Nucleus accumbens (tissue), 56 donors: ENCODE data around the gene PAQR7.

Source experiments
- DNase-seq, 56 donors: peaks; one replicate each; lab custom pipeline; 2025; lab: John Stamatoyannopoulos, UW

PAQR7 gene

DNA sequence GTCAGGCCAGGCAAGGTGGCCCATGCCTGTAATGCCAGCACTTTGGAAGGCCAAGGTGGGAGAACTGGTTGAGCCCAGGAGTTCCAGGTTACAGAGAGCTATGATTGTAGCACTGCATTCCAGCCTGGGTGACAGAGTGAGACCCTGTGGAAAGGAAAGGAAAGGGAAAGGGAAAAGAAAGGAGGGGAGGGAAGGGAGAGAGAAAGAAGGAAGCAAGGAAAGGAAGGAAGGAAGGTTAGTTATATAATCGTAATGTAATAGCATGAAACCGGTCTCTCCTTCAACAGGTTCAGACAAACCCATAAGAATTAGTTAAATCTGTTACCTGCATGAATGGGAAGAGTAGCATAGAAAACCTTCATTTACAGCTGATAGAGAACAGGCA is 1.2 kb upstream of the PAQR7 start:
- DNase-seq, result no peak

DNA sequence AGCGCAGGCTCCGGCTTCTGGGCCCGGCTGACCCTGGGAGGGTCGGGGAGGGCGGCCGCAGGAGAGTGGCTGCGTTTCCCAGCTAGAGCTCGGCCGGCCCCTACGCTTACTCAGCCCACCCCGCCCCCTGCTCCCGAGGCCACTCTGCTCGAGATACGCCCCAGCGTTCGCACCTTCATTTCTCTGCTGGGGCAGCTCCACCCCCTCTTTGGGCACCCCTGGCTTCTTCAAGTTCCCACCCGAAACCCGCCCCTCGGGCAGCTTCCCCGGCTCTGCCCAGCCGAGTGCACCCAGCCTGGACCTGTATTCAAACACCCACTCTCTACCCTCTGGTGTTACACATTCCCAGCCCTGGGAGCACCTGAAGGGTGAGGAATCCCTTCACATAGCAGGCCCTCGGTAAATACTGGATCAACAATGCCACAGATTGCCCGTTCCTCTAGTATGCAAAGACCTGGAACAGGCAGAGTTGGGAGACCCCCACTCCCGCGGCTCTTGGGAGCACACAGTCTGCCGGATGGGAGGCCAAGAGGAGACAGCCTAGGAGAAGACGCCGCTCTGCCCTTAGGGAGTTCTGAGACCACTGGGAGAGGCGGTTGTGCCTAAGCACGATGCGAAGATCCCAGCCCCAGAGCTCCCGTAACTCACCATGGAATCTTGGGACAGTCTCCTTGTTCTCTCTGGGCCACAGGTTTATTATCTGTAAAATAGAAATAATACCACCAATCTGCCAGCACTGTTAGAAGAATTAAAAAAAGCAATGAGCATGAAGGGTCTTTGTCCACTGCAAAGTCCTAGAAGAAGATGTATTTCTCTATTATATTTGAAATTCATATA is 566 bp upstream of the PAQR7 start:
- DNase-seq, result peak in 8 of 56 donors; percentile 52 to 73 (median 64)

DNA sequence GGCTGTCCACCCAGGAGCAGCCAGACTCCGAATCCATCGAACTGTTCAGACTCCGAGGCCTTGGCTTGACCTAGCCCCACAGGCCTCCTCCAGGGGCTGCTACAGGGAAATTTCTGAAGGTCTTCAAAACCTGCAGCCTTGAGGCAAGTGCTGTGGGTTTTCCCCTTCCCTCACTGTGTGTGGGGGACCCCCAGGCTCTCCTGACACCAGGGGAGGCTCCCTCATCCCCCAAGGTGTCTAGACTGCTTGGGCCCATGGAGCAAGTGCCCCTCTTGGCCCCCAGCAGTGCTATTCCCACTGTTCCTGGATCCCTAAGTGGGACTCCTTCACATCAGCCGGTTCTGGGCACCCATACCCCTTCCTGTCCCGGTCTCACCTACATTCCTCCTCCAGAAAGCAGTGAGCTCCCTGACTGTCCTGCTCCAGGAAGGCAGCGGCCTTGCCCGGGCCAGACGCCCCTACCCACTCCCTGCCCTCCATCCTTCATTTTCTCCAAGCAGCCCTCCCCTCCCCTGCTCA is 814 bp downstream of the PAQR7 start:
- no peak for DNase-seq

DNA sequence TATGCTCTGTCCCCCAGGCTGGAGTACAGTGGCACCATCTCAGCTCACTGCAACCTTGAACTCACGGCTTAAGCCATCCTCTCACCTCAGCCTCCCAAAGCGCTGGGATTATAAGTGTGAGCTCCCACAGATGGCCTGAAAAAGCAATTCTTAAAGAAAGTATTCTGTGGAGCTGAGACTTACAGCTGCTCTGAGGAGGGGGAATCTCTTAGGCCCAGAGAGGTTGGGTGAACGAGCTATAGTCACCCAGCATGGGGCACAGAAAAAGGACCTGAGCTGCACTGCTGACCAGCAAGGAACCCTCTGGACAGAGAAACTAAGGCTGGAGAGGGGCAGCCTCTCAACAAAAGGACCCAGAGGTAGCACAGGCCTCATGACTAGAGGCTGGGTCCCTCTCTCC is 1.3 kb downstream of the PAQR7 start:
- DNase-seq, result no peak

DNA sequence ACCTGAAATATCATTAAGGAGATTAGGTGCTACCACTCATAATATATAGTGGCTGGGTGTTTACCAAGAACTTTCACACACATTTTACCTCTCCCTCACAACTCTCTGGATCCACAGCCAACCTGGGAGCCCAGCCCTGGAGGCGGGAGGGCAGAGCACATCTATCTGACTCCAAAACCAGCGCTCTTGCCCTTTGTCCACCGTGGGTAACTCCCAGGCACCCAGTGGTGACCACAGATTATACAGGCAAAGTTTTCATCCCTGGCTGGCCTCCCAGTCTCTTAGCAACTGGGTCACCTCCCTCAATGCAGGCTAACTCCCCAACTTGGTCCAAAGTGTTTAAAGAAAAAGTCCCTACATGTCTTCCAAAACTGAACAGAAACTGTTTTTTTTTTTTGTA is 2.4 kb downstream of the PAQR7 start:
- peak in 3 of 56 donors; percentile 13 to 33 (median 16) for DNase-seq

DNA sequence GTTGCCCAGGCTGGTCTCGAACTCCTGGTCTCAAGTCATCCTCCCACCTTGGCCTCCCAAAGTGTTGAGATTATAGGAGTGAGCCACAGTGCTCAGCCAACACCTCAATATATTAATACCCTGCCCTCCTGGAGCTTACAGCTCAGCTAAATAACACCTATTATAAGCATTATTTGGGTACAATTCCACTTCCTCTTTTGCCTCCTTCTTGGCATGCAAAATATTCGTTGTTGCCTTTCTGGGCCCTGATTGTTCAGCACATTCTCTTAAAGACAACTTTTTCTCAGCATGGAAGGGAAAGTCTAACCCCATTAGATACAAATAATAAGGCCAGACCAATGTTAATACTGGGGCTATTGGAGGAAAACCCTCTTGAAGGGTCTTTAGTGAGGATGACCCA is 2.8 kb downstream of the PAQR7 start:
- no peak for DNase-seq

DNA sequence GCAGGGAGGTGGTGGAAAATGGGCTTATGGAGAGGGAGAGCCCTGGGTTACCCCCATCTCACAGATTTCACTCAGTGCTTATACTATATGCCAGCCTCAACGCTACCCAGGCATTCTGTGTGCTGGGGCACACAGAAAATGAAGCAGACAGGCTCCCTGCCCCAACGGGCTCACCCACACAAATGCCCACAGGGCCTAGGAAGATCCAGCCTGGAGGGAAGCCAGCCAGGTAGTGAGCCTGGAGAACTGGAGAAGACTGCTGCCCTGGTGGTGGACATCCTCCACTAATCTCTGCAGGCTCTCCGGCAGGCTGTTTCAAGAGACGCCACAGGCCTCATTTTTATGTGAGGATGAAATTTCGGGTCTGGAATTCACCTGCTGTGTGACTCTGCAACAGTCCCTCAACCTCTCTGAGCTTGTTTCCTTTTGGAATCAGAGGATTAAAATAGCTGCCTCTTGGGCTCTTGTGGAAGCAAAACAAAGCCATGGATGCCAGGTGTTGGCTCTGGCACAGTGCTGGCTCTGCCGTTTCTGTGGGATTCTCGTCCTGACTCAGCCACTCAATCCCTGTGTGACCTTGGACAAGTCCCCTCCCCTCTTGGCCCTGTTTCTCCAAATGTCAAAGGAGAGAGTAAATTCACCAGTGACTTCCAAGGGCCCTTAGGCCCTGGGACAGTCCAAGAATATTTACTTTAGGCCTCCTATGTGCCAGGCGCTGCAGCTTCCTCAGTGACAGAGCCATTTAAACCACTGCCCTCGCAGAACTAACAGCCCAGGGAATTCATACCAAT is 3.6 kb downstream of the PAQR7 start:
- DNase-seq, result no peak

DNA sequence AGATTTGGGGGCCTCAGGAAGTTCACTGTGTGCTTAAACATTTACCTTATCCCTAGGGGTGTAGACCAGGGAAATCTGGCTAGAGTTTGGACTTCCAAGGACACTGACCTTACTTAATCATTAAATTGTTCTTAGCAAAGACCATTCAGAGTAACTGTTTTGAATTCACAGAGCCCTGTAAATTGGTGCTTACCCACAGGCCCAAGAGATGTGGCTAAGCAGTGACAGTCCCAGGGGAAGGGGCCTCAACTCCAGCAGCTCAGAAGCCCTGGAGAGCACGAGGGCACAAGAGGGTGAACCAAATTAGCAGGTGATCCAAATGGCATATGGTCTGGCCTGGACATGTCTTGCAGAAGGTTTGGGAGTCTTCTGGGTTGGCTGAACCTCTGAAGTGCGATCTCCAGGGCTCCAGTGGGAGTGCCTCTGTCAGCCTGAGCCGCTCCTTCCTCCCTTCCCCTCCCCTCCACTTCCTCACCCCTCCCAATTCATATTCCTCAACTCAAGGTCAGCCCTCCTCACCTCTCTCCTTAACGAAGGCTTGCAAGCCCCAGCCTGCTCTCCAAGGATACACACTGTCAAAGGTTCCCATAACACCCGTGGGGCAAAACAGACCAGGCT is 4.3 kb downstream of the PAQR7 start:
- no peak for DNase-seq

DNA sequence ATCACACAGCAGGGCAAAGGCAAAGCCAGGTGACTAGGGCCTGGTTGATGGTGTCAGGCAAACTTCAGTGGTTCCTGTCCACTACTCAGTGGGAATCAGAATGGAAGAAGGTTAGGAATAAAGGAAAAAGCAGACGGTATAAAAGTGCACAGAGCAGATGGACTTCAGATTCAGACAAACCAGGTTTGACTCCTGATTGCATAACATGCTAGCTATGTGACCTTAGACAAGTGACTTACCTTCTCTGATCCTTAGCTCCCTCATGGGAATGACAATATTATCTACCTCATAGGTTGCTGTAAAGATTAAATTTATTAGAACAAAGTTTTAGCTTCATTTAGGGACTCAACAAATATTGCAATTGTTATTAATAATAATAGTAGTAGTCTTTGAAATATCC is 4.9 kb downstream of the PAQR7 start:
- no peak for DNase-seq

DNA sequence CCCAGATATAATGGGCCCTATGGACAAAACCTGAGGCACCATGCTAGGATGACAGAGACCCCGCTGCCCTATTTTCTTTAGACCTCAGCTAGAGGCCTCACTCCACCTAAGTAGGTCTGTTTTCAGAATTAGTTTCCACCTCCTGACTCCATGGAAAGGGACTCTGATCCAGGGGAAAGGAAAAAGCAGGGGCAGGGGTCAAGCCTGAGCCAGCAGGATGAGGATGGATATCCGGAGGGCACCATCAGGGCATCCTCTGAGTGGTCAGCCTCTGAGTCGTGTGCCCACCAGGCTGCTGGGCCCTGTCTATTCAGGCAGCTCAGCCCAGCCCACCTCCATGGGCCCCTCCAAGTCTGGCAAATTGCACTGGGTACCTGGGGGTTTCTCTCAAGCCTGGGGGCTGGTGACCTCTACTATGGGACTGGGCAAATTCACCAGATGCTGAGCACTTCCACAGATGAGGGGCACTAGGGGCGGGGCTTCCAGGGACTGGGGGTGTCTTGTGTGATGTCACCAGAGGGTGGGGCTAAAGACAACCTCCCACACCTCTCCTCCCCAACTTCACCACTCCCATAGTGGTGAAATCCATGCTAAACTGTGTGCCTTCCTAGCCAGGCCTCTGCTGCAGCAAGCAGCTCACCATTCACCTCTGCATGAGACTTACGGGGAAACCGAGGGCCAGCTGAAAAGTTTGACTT is 5.5 kb downstream of the PAQR7 start:
- no peak for DNase-seq

DNA sequence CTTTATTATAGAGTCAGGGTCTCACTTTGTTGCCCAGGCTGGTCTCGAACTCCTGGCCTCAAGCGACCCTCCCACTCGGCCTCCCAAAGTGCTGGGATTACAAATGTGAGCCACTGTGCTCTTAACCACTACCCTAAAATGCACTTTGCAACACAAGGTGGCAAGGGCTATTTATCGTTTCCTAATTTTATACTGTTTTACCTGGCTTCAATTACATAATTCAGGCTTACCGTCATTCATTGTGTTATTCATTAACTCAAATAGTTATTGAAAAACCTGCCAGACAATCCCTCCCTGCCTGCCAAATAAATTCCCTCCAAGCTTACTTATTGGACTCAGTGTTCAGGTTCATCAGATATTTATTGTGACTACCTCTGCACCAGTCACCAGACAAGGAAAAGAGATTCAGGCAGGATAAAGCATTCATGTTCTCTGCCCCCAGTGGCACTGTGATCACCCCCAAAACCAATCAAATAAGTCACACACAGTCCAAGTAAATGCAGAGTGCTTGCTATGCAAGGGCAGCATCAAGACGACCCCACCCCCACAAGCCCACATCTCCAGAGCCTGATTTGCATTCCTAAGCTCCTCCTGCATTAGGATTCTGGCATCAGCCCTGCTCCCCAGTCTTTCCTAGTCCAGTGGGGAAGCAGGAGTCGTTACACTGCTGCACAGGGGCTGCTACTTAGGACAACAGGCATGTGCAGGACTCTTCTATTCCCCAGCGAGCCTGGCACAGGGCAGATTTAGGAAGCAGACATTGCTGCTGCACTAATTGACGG is 8.1 kb downstream of the PAQR7 start:
- DNase-seq, result peak in 1 of 56 donors; percentile 20

DNA sequence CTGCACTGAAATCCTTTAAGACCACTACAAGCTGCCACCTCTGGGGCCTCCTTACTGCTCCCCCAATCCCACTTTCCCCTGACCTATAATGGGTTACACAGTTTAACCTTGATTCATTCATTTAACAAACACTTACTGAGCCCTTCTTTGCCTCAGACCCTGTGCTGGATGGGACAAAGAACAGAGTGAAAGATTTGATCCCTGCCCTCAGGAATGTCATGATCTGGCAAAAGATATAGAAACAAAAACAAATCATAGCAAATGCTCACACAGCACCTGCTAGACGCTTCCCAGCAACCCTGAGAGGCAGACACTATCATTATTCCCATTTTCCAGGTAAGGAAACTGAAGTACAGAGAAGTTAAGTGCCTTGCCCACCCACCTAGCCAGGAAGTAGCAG is 9.2 kb downstream of the PAQR7 start:
- DNase-seq, result no peak

DNA sequence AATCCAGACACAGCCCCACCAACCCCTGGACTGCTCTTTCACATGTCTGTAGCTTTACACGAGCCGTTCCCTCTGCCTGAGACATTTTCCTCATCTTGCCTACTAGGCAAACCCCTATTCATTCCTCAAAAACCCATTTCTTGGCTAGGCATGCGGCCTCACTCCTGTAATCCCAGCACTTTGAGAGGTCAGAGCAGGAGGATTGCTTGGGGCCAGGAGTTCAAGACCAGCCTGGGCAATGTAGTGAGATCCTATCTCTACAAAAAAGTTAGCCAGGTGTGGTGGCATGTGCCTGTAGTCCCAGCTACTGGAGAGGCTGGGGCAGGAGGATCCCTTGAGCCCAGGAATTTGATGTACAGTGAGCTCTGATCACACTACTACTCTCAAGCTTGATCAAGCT is 11.1 kb downstream of the PAQR7 start:
- no peak for DNase-seq

DNA sequence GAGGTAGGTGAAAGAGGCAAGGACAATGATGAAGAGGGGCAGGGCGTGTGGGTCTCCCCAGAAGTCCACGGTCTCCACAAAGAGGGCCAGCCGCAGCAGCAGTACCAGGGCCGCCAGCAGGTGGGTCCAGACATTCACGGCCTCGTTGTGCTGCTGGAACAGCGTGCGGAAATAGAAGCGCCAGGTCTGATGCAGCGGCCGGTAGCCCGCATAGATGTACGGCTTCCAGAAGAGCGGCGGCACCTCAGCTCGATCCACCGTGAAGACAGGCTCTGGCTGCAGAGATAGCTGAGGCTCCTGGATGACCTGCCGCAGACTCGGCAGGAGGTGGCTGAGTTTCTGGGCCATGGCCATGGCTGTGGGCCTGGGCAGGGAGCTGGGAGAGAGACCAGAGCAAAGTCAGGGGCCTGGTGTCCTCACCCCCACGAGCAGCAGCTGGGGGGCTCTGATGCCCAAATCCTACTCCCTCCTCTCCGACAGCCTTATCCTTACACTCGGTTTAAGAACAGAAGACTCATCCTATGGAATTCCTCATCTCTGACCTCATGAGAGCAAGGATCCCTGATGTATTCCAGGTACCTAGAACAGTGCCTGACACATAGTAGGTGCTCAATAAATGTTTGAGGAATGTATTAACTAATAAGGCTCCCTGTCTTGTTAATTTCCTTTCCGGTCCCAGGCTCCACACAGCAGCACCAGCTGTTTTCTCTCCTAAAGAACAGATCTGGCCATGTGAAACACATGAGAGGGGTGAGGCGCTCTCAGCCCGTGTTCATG is 11.8 kb downstream of the PAQR7 start:
- DNase-seq, result no peak

DNA sequence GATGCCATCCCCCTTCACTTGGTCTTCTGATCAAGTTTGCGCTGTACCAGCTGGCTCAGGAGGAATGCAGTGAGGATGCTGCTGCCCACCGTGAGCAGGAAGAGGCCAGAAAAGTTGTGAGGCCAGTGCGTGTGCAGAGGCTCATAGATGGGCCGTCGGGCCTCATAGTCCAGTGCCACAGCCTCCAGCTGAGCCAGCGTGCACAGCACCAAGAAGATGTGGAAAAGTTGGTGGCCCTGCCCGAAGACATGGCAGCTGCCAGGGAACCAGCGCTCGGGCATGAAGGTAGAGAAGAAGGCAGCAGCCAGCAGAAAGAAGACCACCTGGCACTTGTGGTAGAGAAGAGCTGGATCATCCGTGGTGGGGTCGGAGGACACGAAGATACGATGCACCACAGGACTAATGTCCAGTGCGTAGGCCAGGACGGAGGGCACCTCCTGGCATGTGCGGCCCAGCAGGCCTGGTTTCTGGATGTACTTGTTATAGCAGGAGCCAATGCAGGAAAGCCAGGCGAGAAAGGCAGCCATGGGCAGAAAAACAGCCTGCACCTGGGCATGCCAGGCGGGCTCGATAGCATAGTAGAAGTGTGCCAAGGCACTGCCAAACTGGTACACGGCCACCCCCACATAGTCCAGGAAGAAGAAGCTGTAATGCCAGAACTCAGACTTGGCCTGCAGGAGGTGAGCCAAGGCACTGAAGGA is 12.6 kb downstream of the PAQR7 start:
- no peak for DNase-seq

DNA sequence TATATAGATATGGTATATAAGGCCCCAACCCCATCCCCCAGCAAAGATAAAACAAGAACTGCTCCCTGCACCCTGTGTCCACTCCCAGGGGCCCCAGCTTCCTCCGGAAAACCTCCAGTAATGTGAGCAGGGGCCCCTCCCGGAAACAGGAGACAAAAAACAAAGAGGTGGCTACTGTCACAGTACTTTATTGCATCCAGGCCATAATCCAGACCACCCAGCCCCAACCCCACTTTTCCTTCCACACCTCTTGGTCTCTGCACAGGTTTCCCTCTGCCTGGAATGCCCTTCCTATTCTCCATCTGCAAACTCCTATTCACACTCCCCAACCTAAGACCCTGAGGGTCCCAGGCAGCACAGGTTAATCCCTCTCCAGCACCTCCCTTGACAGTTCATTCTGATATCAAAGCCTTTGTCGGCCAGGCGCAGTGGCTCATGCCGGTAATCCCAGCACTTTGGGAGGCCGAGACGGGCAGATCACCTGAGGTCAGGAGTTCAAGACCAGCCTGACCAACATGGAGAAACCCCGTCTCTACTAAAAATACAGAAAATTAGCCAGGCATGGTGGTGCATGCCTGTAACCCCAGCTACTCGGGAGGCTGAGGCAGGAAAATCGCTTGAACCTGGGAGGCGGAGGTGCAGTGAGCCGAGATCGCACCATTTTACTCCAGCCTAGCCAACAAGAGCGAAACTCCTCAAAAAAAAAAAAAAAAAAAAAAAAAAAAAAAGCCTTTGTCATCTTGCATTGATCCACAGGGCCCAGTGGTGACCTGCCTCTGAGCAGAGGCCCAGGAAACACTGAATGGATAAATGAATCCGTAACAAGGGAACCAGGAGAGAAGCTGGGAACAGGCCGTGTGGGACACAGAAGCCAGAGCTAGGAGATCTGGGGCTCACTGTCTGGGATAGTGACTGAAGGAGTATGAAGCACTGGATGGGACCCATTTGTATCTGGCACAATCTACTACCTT is 13.9 kb downstream of the PAQR7 start:
- peak in 1 of 56 donors; percentile 19 for DNase-seq
